PC-9 (cell line): ENCODE data around the gene AP2M1. TPM values are rescaled to one million over a fixed set of nuclear protein-coding genes. Genes with fewer than 3 reads are reported as not detected.

Experiments
- BruUV-seq: library from RNA; stranded (reverse); fragments of 400-500 nt; replicated peaks from 2 replicates; lab custom pipeline; 2021; lab: Mats Ljungman, UMichigan
- CTCF ChIA-PET: fragments of 300-600 bp; sonication (Branson Sonifier 250); formaldehyde crosslinking; loops from one replicate; lab custom pipeline; 2022; ENCODE audit warnings: antibody characterized with exemption; lab: Charles Lee
- POLR2A ChIA-PET: fragments of 300-600 bp; sonication (Branson Sonifier 250); formaldehyde crosslinking; loops from one replicate; lab custom pipeline; 2022; ENCODE audit warnings: antibody characterized with exemption; ENCODE audit not compliant: unreplicated experiment; lab: Charles Lee
- DNase-seq, 2 experiments: peaks; one replicate each; pipeline versions ENCODE4 v3.0.0 to v3.0.0-alpha.2; 2015 to 2022; ENCODE audit warnings: mixed read lengths in 1 of 2
- H2AFZ ChIP-seq: fragments of 200-600 bp; sonication (generic); 2 replicates; pipeline ENCODE4 v1.8.1; 2017; ENCODE audit warnings: antibody characterized with exemption
- H3F3A ChIP-seq: fragments of 200-600 bp; sonication (generic); 2 replicates; pipeline ENCODE4 v1.8.1; 2017; ENCODE audit warnings: antibody characterized with exemption, mild to moderate bottlenecking, low read depth; ENCODE audit not compliant: insufficient read depth
- H3K27ac ChIP-seq: fragments of 200-600 bp; sonication (generic); 2 replicates; pipeline ENCODE4 v1.6.1; 2016; ENCODE audit warnings: mixed run types
- H3K27me3 ChIP-seq: fragments of 200-600 bp; sonication (generic); 2 replicates; pipeline ENCODE4 v1.6.1; 2016; ENCODE audit warnings: low read depth, mixed run types; ENCODE audit not compliant: insufficient read depth
- H3K36me3 ChIP-seq: fragments of 200-600 bp; sonication (generic); 2 replicates; pipeline ENCODE4 v1.6.1; 2016; ENCODE audit warnings: low read depth, mixed run types
- H3K4me1 ChIP-seq: fragments of 200-600 bp; sonication (generic); replicated peaks from 2 replicates; pipeline ENCODE4 v1.6.1; 2016; ENCODE audit warnings: mixed run types; ENCODE audit not compliant: insufficient read depth
- H3K4me2 ChIP-seq: fragments of 200-600 bp; sonication (generic); 2 replicates; pipeline ENCODE4 v1.6.1; 2017; ENCODE audit warnings: mixed run types
- H3K4me3 ChIP-seq: fragments of 200-600 bp; sonication (generic); 2 replicates; pipeline ENCODE4 v1.6.1; 2016; ENCODE audit warnings: mixed run types
- H3K79me2 ChIP-seq: fragments of 200-600 bp; sonication (generic); 2 replicates; pipeline ENCODE4 v1.6.1; 2017; ENCODE audit warnings: low read depth, mixed run types
- H3K9me2 ChIP-seq: fragments of 200-600 bp; sonication (generic); 2 replicates; pipeline ENCODE4 v1.8.1; 2017; ENCODE audit warnings: mild to moderate bottlenecking; ENCODE audit not compliant: insufficient read depth
- H3K9me3 ChIP-seq: fragments of 200-600 bp; sonication (generic); 2 replicates; pipeline ENCODE4 v1.8.1; 2016; ENCODE audit warnings: low read depth; ENCODE audit not compliant: insufficient read depth
- H4K20me1 ChIP-seq: fragments of 200-600 bp; sonication (generic); 2 replicates; pipeline ENCODE4 v1.8.1; 2017; ENCODE audit not compliant: insufficient read depth
- EZH2 ChIP-seq: fragments of 200-600 bp; sonication (generic); IDR thresholded peaks from 2 replicates; pipeline ENCODE4 v1.8.0; 2017; ENCODE audit warnings: antibody characterized with exemption, low read depth
- intact Hi-C: fragments of 100-400 bp; cut with micrococcal nuclease; formaldehyde crosslinking; loops from one replicate; pipeline ENCODE4 v1.10.0; 2022; ENCODE audit not compliant: unreplicated experiment
- total RNA-seq: library from RNA; stranded (reverse); gene quantifications from 2 replicates; pipeline ENCODE4 v1.2.3, GENCODE V29; 2021
- TF ChIP-seq, protein P1 (sequence below): fragments of 200-600 bp; sonication (generic); conservative IDR thresholded peaks from 2 replicates; pipeline ENCODE4 v1.6.1; 2017; ENCODE audit warnings: mixed run types, antibody characterized with exemption, mild to moderate bottlenecking, moderate library complexity

The AP2M1 gene
- total RNA-seq, 1 experiment from 2014 or later = 606 TPM

DNA sequence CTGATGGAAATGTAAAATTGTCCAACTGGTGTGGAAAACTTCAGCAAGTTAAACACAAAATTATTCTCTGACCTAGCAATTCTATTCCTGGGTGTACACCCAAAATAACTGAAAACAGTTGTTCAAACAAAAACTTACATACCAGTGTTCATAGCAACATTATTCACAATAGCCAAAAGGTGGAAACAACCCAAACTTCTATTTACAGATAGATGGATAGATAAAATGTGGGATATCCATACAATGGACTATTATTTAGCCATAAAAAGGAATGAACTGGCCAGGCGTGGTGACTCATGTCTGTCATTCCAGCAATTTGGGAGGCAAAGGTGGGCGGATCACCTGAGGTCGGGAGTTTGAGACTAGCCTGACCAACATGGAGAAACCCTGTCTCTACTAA, 47.9 kb downstream of the AP2M1 start:
- POLR2A ChIA-PET = no interaction called here
- Histone ChIP-seq H3K27ac (no peak overlapping the region), H3K9me2 (no peaks in the 10 kb centered on the region), H2AFZ (no peak overlapping the region), H3K79me2 (no peaks in the 10 kb centered on the region), H3K4me1 (no peaks in the 10 kb centered on the region), H3K4me3 (no peak overlapping the region), H3K27me3 (peaks cover 15% of the 10 kb centered on the region; the same call in 1 of the 2 replicates), H3K36me3 (no peaks in the 10 kb centered on the region), H3F3A (no peaks in the 10 kb centered on the region), H3K4me2 (no peak overlapping the region), H4K20me1 (no peaks in the 10 kb centered on the region), H3K9me3 (no peaks in the 10 kb centered on the region)
- BruUV-seq = no TSS peak
- CTCF ChIA-PET = interaction anchor here (0.7 kb wide), 1 partner anchor 95 kb away, joined by 3 read pairs; no protein-coding TSS in a partner anchor
- peak in 1 of 2 experiments; percentile 52 for DNase-seq
- intact Hi-C loops = no loop called here
- TF ChIP-seq EZH2 = no peak
- TF ChIP-seq, protein P1, sequence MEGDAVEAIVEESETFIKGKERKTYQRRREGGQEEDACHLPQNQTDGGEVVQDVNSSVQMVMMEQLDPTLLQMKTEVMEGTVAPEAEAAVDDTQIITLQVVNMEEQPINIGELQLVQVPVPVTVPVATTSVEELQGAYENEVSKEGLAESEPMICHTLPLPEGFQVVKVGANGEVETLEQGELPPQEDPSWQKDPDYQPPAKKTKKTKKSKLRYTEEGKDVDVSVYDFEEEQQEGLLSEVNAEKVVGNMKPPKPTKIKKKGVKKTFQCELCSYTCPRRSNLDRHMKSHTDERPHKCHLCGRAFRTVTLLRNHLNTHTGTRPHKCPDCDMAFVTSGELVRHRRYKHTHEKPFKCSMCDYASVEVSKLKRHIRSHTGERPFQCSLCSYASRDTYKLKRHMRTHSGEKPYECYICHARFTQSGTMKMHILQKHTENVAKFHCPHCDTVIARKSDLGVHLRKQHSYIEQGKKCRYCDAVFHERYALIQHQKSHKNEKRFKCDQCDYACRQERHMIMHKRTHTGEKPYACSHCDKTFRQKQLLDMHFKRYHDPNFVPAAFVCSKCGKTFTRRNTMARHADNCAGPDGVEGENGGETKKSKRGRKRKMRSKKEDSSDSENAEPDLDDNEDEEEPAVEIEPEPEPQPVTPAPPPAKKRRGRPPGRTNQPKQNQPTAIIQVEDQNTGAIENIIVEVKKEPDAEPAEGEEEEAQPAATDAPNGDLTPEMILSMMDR = no peak

DNA sequence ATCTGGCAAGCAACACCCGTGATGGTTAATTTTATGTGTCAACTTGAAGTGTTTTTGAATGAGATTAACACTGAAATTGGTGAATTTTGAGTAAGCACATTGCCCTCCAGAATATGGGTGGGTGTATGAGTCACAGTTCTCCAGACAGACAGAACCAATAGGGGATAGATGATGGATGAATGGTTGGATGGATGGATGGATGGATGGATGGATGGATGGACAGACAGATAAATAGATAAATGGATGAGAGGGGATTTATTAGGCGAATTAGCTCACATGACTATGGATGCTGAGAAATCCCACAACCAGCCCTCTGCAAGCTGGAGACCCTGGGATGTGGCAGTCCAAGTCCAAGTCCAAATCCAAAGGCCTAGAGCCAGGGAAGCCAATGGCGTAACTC, 49.3 kb downstream of the AP2M1 start:
- H3K27ac ChIP-seq = no peak overlapping the region
- no peak for TF ChIP-seq EZH2
- TF ChIP-seq, protein P1 = no peak
- no peaks in the 10 kb centered on the region for H3K4me1 ChIP-seq
- no TSS peak for BruUV-seq
- H3K27me3 ChIP-seq = peaks cover 28% of the 10 kb centered on the region
- no peak overlapping the region for H3K4me2 ChIP-seq
- peaks cover 11% of the 10 kb centered on the region; the same call in 1 of the 2 replicates for H3F3A ChIP-seq
- H2AFZ ChIP-seq = no peak overlapping the region
- CTCF ChIA-PET = no interaction called here
- H4K20me1 ChIP-seq = no peaks in the 10 kb centered on the region
- POLR2A ChIA-PET = no interaction called here
- H3K79me2 ChIP-seq = no peaks in the 10 kb centered on the region
- no peak for DNase-seq
- H3K9me2 ChIP-seq = no peaks in the 10 kb centered on the region
- H3K36me3 ChIP-seq = no peaks in the 10 kb centered on the region
- no peak overlapping the region for H3K4me3 ChIP-seq
- H3K9me3 ChIP-seq = no peaks in the 10 kb centered on the region
- intact Hi-C loops = no loop called here

DNA sequence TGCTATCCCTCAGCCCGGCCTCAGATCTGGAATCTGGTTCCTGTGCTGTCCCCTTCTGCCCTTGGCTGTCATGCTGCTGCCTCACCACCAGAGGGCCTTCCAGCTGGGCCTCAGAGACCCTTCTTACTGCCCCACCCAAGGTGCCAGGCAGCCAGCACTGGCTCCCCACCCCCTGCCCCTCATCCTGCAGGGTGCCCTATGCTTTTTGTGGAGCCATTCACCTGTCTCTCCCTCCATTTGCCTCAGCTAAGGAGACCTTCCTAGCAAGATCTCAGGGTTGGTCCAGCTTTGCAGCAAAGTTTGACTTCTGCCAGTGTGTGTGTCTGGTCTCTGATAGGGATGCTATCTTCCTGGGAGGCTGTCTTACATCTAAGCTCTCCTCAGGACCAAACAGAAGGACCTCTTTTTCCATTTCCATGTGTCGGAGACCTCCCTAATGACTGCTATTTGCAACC, 52.9 kb downstream of the AP2M1 start:
- Histone ChIP-seq H3K4me1 (peaks cover 8% of the 10 kb centered on the region; the same call in 1 of the 2 replicates), H3K79me2 (no peaks in the 10 kb centered on the region), H3F3A (peaks cover 20% of the 10 kb centered on the region; the same call in 1 of the 2 replicates), H3K27me3 (peaks cover 60% of the 10 kb centered on the region), H3K9me2 (no peaks in the 10 kb centered on the region), H3K4me3 (no peak overlapping the region), H3K27ac (no peak overlapping the region), H3K4me2 (no peak overlapping the region), H3K36me3 (no peaks in the 10 kb centered on the region), H3K9me3 (no peaks in the 10 kb centered on the region), H2AFZ (no peak overlapping the region), H4K20me1 (no peaks in the 10 kb centered on the region)
- ChIA-PET POLR2A (interaction anchor here (0.6 kb wide), 1 partner anchor 51 kb away, joined by 4 read pairs; no protein-coding TSS in a partner anchor), CTCF (interaction anchor here (0.5 to 1.8 kb wide), 10 partner anchors 9 to 96 kb away, joined by 3 to 9 read pairs (median 4); partner anchors contain the start of gene ABCF3)
- peak in 1 of 2 experiments; percentile 48 for DNase-seq
- TF ChIP-seq EZH2 = no peak
- TF ChIP-seq, protein P1 = peak; percentile 100
- BruUV-seq = no TSS peak
- intact Hi-C loops = no loop called here
